HG03103 (cell line): ENCODE data around the gene RAP1A.

Experiments
- ATAC-seq: cut with Tn5 transposase; IDR thresholded peaks from one replicate; pipeline ENCODE4 v1.9.1; 2021; ENCODE audit warnings: low read depth; ENCODE audit not compliant: unreplicated experiment

RAP1A gene

DNA sequence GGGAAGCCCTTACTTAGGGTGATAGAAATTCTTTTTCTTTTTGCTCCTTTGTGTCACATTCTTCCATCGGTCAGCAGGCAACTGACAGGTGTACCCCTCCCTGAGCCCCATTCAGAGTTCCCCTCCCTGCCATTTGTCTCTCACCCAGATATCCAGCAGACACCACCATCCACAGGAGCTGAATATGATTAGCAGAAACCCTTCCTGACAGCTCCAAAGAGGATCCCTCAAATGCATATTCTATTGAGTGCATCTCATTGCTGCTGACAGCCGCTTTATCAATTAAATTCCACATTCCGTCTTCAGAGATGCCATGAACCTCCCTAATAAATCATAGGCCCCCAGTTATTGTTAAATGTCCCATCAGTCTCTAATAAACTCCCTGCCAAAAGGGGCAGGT, 130.0 kb downstream of the RAP1A start:
- no peak for ATAC-seq

DNA sequence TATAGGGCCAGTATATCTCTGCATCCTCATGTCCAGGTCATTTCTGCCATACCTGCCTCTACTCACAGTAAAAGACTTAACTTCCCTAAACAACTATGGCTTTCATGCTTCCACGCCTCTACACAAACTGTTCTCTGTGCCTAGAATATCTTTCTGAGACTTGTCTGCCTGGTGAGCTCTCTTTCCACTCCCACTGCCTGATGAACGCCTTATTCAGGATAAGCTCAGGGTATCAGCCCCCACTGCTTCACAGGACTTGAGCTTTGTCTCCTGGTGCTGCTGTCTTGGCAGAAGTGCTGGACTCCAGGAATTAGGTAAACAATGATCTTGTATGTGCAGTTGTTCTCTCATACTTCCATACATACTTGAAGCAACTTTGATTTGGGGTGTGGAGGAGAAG, 131.3 kb downstream of the RAP1A start:
- no peak for ATAC-seq

DNA sequence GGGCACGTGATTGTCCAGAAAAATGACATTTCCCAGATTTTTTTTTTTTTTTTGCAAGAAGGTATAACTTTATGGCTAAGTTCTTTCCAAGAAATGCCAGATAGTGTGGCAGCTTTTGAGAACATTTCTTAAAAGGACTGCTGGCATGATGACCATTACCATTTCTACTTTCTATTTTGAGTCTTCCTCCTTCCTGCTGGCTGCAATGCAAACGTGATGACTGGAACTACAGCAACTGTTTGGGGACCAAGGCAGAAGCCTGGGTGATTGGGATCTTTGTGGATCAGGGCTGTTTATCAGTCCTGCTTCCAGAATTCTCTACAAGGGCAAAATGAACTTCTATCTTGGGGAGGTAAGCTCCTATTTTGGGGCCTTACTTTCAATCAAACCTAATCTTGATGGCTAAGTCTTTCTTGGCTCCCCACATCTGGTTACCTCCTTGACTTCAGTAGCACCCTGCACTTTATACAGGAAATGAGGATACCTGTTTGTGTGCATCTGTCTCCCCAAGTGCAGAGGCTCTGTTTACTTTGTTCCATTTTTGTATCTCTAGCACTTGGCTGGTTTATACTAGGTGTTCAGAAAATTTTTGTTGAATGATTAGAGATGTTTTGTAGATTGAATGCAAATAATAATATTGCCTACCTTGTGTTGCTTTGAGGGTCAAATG, 132.5 kb downstream of the RAP1A start:
- ATAC-seq = no peak

DNA sequence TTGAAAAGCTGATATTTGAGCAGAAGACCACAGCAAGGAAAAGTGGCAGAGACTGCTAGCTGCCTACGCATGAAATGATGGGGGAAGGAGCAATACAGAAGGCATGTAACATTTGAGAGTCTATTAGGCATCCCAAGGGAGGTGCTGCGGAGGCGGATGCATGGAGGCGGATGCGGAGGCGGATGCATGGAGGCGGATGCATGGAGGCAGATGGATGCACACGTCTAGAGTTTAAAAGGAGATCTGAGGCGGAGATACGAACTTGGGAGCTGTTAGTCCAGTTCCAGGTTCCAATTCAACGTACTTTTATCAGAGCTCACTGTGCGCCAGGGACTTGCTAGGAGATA, 135.4 kb downstream of the RAP1A start:
- peak; percentile 11 for ATAC-seq

DNA sequence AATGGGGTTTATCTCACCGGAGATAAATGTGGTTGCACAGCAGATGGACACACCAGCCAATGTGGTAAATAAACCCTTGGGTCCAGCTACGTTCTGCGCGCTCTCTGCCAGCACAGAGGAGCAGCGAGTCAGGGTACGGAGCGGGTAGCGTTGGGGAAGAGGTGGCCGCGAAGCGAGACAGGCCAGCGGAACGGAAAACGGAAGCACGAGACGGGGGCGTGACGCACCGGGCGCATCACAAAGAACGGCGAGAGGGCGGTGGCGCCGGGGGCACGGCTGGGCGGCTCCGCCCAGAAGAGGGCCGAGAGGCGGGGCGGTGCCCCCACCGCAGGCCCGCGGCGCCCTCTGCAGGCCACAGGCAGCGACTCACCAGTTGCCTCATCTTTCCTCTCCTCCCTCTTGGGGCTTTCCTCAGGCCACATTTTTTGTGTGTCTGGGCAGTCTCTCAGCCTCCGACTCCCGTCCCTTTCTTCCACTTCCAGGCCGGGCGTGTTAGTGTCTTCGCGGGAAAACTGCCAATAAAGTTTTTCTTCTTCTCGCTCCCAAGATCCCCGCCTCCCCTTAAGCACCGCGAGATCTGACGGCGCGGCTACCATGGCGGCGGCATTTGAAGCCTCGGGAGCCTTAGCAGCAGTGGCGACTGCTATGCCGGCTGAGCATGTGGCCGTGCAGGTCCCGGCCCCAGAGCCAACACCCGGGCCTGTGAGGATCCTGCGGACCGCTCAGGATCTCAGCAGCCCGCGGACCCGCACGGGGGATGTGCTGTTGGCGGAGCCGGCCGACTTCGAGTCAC, 135.9 kb downstream of the RAP1A start, which contains the start of gene DDX20:
TSS of gene DDX20 (plus strand) at position 571 of the 793 bp plus-strand sequence. CDS start at position 595, 24 bp downstream.
- peak; percentile 78 for ATAC-seq

DNA sequence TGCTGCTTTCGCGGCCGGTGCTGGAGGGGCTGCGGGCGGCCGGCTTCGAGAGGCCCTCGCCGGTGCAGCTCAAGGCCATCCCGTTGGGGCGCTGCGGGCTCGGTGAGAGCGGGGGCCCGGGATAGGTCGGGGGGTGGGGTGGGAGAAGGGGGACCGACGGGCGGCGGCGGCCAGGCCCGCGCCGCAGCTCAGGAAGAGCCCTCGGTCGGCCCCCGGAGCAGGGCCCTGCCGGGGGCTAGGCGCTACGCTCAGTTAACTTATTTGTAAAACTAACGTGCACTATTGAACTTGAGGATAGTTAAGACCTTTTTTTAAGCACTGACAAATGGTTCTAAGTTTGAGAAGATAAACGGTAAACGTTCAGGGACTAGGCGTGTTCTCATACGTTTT, 136.5 kb downstream of the RAP1A start:
- ATAC-seq = peak; percentile 5

DNA sequence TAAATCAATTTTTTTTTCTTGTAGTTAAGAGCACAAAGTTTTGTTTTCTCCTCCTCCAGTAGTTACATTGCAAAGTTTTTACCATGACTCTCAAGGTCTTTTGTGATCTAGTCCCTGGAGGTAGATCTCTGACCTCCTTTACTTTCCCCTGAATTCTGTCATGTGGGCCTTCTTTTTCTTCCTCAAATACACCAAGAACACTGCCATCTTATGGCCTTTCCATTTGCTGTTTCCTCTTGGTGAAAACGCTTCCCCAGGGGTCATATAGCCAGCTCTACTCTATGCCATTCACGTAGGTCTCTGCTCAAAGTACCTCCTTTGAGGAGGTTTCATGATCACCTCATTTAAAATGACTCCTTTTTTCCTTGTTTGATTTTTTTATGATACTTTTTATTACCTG, 138.8 kb downstream of the RAP1A start:
- no peak for ATAC-seq

DNA sequence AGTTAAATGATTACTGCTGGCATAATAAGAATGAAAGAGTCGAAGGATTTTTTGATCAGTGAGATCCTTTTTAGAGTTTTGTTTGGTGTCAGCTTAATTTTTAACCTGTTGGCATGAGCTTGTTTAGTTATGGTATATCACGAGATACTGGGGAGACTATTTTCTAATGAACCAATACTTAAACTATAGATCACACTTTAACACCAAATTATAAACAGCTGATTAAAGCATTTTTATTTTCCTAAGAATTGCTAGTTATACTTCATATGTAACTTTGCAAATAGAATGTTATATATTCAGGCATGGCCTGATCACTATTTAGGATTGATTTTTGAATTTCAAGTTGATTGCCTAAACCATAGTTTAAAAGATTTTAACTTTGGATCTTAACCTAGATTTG, 142.1 kb downstream of the RAP1A start:
- ATAC-seq = no peak

DNA sequence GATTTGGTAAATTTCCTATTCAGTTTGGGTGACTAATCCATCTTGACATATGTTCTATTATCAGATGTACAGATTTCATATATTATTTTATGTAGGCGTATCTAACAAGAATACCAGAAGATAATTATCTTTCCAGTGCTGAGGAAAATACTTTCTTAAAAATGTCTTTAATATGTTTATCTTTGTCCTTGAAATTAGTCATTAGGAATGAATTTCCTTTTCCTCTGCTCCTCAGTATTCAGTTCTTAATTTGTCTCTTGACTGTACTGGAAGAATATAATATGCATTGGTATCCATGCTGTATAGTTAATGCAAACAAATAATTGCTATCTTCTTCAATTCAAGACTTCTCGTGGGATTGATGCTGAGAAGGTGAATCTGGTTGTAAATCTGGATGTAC, 142.7 kb downstream of the RAP1A start:
- no peak for ATAC-seq
